HepG2 (cell line): ENCODE results near the gene ZNF282. TPM values are rescaled to one million over a fixed set of nuclear protein-coding genes. Genes with fewer than 3 reads are reported as not detected.

Source experiments
- BRD4 ChIP-seq: sonication (generic); formaldehyde crosslinking; IDR thresholded peaks from 2 replicates; pipeline ENCODE4 v1.4.0; 2020; ENCODE audit warnings: missing genetic modification reagents
- BRF2 ChIP-seq: sonication (generic); formaldehyde crosslinking; IDR thresholded peaks from 2 replicates; pipeline ENCODE4 v1.8.1; 2022; ENCODE audit warnings: mild to moderate bottlenecking, missing genetic modification reagents
- DR1 ChIP-seq: sonication (generic); formaldehyde crosslinking; IDR thresholded peaks from 2 replicates; pipeline ENCODE4 v1.8.0; 2021; ENCODE audit warnings: mild to moderate bottlenecking, missing genetic modification reagents, inconsistent platforms
- ELF3 ChIP-seq: IDR thresholded peaks from 2 replicates; pipeline ENCODE4 v1.6.1; 2016; ENCODE audit warnings: missing genetic modification reagents, missing compliant biosample characterization
- ETV5 ChIP-seq: IDR thresholded peaks from 2 replicates; pipeline ENCODE4 v1.6.1; 2018; ENCODE audit warnings: missing biosample characterization, missing genetic modification reagents, inconsistent platforms, borderline replicate concordance
- FOXP1 ChIP-seq, 2 experiments: fragments of 450-650 bp in 1 of 2; IDR thresholded peaks; 2 replicates each; pipeline ENCODE4 v1.6.1; 2017 to 2018; ENCODE audit warnings: antibody characterized with exemption in 1 of 2
- GATAD2A ChIP-seq: IDR thresholded peaks from 2 replicates; pipeline ENCODE4 v1.6.1; 2016
- MXD1 ChIP-seq: sonication (generic); formaldehyde crosslinking; IDR thresholded peaks from 2 replicates; pipeline ENCODE4 v1.4.0; 2020; ENCODE audit warnings: mild to moderate bottlenecking, missing genetic modification reagents
- NR2F1 ChIP-seq, 2 experiments: fragments of 450-650 bp in 1 of 2; formaldehyde crosslinking in 1 of 2; IDR thresholded peaks; 2 replicates each; pipeline versions ENCODE4 v1.5.0 to v1.6.1; 2016 to 2020; ENCODE audit warnings: mild to moderate bottlenecking in 1 of 2, missing compliant biosample characterization in 1 of 2, missing genetic modification reagents in 1 of 2, moderate library complexity in 1 of 2
- PTBP1 ChIP-seq: fragments of 200-400 bp; formaldehyde crosslinking; IDR thresholded peaks from 2 replicates; pipeline ENCODE4 v1.6.1; 2018; ENCODE audit warnings: low read length, low read depth; ENCODE audit not compliant: poor library complexity, severe bottlenecking
- REPIN1 ChIP-seq: sonication (generic); formaldehyde crosslinking; IDR thresholded peaks from 2 replicates; pipeline ENCODE4 v1.8.0; 2022; ENCODE audit warnings: missing genetic modification reagents, low read depth, mild to moderate bottlenecking, borderline replicate concordance
- SMARCE1 ChIP-seq: fragments of 450-650 bp; IDR thresholded peaks from 2 replicates; pipeline ENCODE4 v1.6.1; 2017; ENCODE audit warnings: borderline replicate concordance
- ZFP90 ChIP-seq: sonication (generic); formaldehyde crosslinking; IDR thresholded peaks from 2 replicates; pipeline ENCODE4 v1.8.0; 2022; ENCODE audit warnings: missing genetic modification reagents, mild to moderate bottlenecking, inconsistent platforms, borderline replicate concordance
- ZMAT3 ChIP-seq: sonication (generic); formaldehyde crosslinking; conservative IDR thresholded peaks from 2 replicates; pipeline ENCODE4 v1.7.0; 2021; ENCODE audit warnings: missing genetic modification reagents
- ZMYM4 ChIP-seq: sonication (generic); formaldehyde crosslinking; IDR thresholded peaks from 2 replicates; pipeline ENCODE4 v1.8.1; 2023; ENCODE audit warnings: mild to moderate bottlenecking, missing genetic modification reagents
- ZNF251 ChIP-seq: sonication (generic); formaldehyde crosslinking; IDR thresholded peaks from 2 replicates; pipeline ENCODE4 v1.9.0; 2021; ENCODE audit warnings: mild to moderate bottlenecking, missing genetic modification reagents
- ZNF260 ChIP-seq: sonication (generic); formaldehyde crosslinking; IDR thresholded peaks from 2 replicates; pipeline ENCODE4 v1.4.0; 2020; ENCODE audit warnings: missing genetic modification reagents, low read depth, mild to moderate bottlenecking, borderline replicate concordance
- ZNF343 ChIP-seq: sonication (generic); formaldehyde crosslinking; IDR thresholded peaks from 2 replicates; pipeline ENCODE4 v1.4.0; 2020; ENCODE audit warnings: mild to moderate bottlenecking, missing genetic modification reagents
- ZNF431 ChIP-seq: sonication (generic); formaldehyde crosslinking; IDR thresholded peaks from 2 replicates; pipeline ENCODE4 v1.9.0; 2022; ENCODE audit warnings: missing genetic modification reagents, low read depth, mild to moderate bottlenecking, borderline replicate concordance
- ZNF691 ChIP-seq: sonication (generic); formaldehyde crosslinking; IDR thresholded peaks from 2 replicates; pipeline ENCODE4 v1.4.0; 2020; ENCODE audit warnings: missing genetic modification reagents, low read depth, mild to moderate bottlenecking, borderline replicate concordance
- ZNF776 ChIP-seq: sonication (generic); formaldehyde crosslinking; IDR thresholded peaks from 2 replicates; pipeline ENCODE4 v1.4.0; 2020; ENCODE audit warnings: mild to moderate bottlenecking, missing genetic modification reagents
- ZNF777 ChIP-seq: sonication (generic); formaldehyde crosslinking; IDR thresholded peaks from 2 replicates; pipeline ENCODE4 v1.4.0; 2020; ENCODE audit warnings: missing genetic modification reagents
- polyA plus RNA-seq, 8 experiments: library from polyadenylated mRNA; depleted of rRNA in 3 of 8; stranded (reverse) in 7 of 8; unstranded in 1 of 8; fragments of >200 nt; fragmentation: Illumina TruSeq in 4 of 8; extraction: Trizol in 4 of 8; gene quantifications; 2 replicates each; pipeline versions ENCODE4 v1.2.1 to v1.2.3, GENCODE V29; 2011 to 2016; ENCODE audit warnings: low read depth in 4 of 8, missing spikeins in 1 of 8, mixed read lengths in 1 of 8; ENCODE audit not compliant: insufficient read depth in 1 of 8
- total RNA-seq, 5 experiments: library from RNA; depleted of rRNA; stranded (reverse); fragments of >200 nt; fragmentation: Illumina TruSeq; extraction: Trizol; gene quantifications; 2 replicates each; pipeline ENCODE4 v1.2.3, GENCODE V29; 2016; ENCODE audit warnings: low read depth in 1 of 5
- TF ChIP-seq, protein P1 (sequence below): sonication (generic); formaldehyde crosslinking; conservative IDR thresholded peaks from 2 replicates; pipeline ENCODE4 v1.8.0; 2022; ENCODE audit warnings: mild to moderate bottlenecking, moderate library complexity, missing genetic modification reagents
- TF ChIP-seq, protein P2 (sequence below): sonication (generic); formaldehyde crosslinking; IDR thresholded peaks from 2 replicates; pipeline ENCODE4 v1.8.0; 2022; ENCODE audit warnings: low read depth, missing genetic modification reagents

ZNF282 gene
- total and polyA plus RNA-seq, 2 of the 13 experiments (the other 11 are each of a cell fraction or from before 2014, with no cell fraction given) = 9.1 to 20.9 TPM

DNA sequence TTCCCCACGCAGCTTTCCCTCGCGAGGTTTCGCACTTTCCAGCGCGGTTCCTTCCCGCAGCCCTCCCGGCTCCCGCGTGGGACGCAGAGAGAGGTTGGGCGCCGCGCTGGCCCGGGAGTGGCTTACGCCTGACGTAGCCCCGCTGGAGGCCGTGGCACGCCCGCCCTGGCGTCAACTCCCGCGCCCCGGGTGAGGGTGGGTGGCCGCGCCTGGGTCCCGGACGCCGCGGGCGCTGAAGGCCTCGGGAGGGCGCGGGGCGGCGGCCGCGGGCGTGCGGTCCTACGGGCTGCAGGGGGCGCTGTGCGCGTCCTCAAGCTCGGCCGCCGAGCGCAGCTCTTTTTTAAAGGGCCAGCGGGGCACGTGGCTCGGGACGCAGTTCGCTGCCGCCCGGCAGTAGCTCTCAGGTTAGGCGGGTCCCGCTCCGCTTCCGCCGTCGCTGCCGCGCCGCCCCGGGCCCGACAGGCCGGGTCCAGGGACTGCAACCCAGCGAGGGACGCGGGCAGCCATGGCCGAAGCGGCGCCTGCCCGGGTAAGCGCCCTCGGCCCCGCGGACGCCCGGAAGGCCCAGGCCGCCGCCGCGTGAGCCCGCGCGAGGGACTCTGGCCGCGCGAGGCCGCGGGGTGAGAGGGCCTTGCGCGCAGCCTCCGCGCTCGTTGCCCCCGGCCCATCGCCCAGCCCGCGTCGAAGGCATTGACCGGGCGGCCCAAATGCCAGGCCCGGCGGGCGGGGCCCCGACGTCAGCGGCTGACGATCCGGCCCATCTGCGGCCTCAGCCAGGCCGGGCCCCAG is 66.7 kb downstream of the ZNF282 start, which contains the start of gene ZNF783 (continued):
- TF ChIP-seq PTBP1 = no peak
- TF ChIP-seq ZNF431 (CRISPR knock-in tag) = peak; percentile 96
- peak; percentile 40; the same call in 1 of the 2 replicates for TF ChIP-seq ETV5 (CRISPR knock-in tag)
- 0 out of 2 replicates have a peak, but pooled peaks have one; percentile 57 for TF ChIP-seq ZNF691 (CRISPR knock-in tag)
- TF ChIP-seq ZFP90 (CRISPR knock-in tag) = peak; percentile 51; the same call in 1 of the 2 replicates
- 0 out of 2 replicates have a peak, but pooled peaks have one; percentile 29 for TF ChIP-seq BRD4 (CRISPR knock-in tag)
- TF ChIP-seq, protein P1, sequence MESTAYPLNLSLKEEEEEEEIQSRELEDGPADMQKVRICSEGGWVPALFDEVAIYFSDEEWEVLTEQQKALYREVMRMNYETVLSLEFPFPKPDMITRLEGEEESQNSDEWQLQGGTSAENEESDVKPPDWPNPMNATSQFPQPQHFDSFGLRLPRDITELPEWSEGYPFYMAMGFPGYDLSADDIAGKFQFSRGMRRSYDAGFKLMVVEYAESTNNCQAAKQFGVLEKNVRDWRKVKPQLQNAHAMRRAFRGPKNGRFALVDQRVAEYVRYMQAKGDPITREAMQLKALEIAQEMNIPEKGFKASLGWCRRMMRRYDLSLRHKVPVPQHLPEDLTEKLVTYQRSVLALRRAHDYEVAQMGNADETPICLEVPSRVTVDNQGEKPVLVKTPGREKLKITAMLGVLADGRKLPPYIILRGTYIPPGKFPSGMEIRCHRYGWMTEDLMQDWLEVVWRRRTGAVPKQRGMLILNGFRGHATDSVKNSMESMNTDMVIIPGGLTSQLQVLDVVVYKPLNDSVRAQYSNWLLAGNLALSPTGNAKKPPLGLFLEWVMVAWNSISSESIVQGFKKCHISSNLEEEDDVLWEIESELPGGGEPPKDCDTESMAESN (CRISPR knock-in tag) = 0 out of 2 replicates have a peak, but pooled peaks have one; percentile 13
- peak; percentile 92 for TF ChIP-seq ZNF777 (CRISPR knock-in tag)
- TF ChIP-seq, protein P2, sequence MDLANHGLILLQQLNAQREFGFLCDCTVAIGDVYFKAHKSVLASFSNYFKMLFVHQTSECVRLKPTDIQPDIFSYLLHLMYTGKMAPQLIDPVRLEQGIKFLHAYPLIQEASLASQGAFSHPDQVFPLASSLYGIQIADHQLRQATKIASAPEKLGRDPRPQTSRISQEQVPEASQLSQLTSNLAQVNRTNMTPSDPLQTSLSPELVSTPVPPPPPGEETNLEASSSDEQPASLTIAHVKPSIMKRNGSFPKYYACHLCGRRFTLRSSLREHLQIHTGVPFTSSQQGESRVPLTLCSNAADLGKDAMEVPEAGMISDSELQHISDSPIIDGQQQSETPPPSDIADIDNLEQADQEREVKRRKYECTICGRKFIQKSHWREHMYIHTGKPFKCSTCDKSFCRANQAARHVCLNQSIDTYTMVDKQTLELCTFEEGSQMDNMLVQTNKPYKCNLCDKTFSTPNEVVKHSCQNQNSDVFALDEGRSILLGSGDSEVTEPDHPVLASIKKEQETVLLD (CRISPR knock-in tag) = peak; percentile 89
- peak; percentile 48; the same call in 1 of the 2 replicates for TF ChIP-seq GATAD2A (CRISPR knock-in tag)
- peak; percentile 91 for TF ChIP-seq MXD1
- no peak for TF ChIP-seq SMARCE1
- TF ChIP-seq ZMAT3 (CRISPR knock-in tag) = peak; percentile 69; the same call in 1 of the 2 replicates
- peak; percentile 87 for TF ChIP-seq REPIN1 (CRISPR knock-in tag)
- peak; percentile 38; the same call in 1 of the 2 replicates for TF ChIP-seq ZNF251 (CRISPR knock-in tag)
- TF ChIP-seq BRF2 = peak; percentile 99
- peak; percentile 83 for TF ChIP-seq ZMYM4 (CRISPR knock-in tag)
- no peak for TF ChIP-seq NR2F1 (CRISPR knock-in tag; IDR thresholded peaks at IDR 0.05)
- TF ChIP-seq DR1 = peak; percentile 53; the same call in 1 of the 2 replicates
- TF ChIP-seq ZNF776 (CRISPR knock-in tag) = peak; percentile 95; the same call in 1 of the 2 replicates
- TF ChIP-seq ZNF260 (CRISPR knock-in tag) = no peak
- TF ChIP-seq ZNF343 = no peak
- TF ChIP-seq FOXP1 (IDR thresholded peaks at IDR 0.05) = no peak
- no peak for TF ChIP-seq FOXP1 (CRISPR knock-in tag; IDR thresholded peaks at IDR 0.05)
- TF ChIP-seq ELF3 (CRISPR knock-in tag) = peak; percentile 57
